Osteoblast (primary cell): ENCODE measurements around the gene LCP1. TPM values are rescaled to one million over a fixed set of nuclear protein-coding genes. Genes with fewer than 3 reads are reported as not detected.

Experiments
- DNase-seq: peaks from one replicate; pipeline ENCODE4 v3.0.0; 2011; ENCODE audit warnings: low spot score, mixed read lengths; ENCODE audit not compliant: insufficient read length; ENCODE audit errors: missing footprints
- H2AFZ ChIP-seq: 2 replicates; pipeline ENCODE4 v1.6.0; 2011; ENCODE audit warnings: mild to moderate bottlenecking, low read length
- H3K27ac ChIP-seq: 2 replicates; pipeline ENCODE4 v1.5.1; 2011; ENCODE audit warnings: mild to moderate bottlenecking, low read depth, low read length, moderate library complexity
- H3K27me3 ChIP-seq: 2 replicates; pipeline ENCODE4 v1.6.0; 2012; ENCODE audit warnings: mild to moderate bottlenecking, control low read depth, inconsistent platforms, low read length, moderate library complexity; ENCODE audit not compliant: insufficient read depth
- H3K36me3 ChIP-seq: 2 replicates; pipeline ENCODE4 v1.5.1; 2011; ENCODE audit warnings: mild to moderate bottlenecking, low read length, control low read depth, moderate library complexity; ENCODE audit not compliant: insufficient read depth
- H3K4me1 ChIP-seq: 2 replicates; pipeline ENCODE4 v1.5.1; 2011; ENCODE audit warnings: mild to moderate bottlenecking, low read length, control low read depth, moderate library complexity; ENCODE audit not compliant: insufficient read depth
- H3K4me2 ChIP-seq: 2 replicates; pipeline ENCODE4 v1.6.0; 2011; ENCODE audit warnings: mild to moderate bottlenecking, low read length; ENCODE audit not compliant: insufficient read depth
- H3K4me3 ChIP-seq: fragments of 200-600 bp; sonication (generic); 3 replicates; pipeline ENCODE4 v1.5.1; 2012; ENCODE audit warnings: mild to moderate bottlenecking, low read length, inconsistent platforms; ENCODE audit not compliant: insufficient read depth
- H3K79me2 ChIP-seq: 2 replicates; pipeline ENCODE4 v1.6.0; 2012; ENCODE audit warnings: mild to moderate bottlenecking, low read length, control low read depth, inconsistent platforms; ENCODE audit not compliant: insufficient read depth
- H3K9me3 ChIP-seq: 2 replicates; pipeline ENCODE4 v1.5.1; 2011; ENCODE audit warnings: low read depth, low read length, control low read depth
- H4K20me1 ChIP-seq: 2 replicates; pipeline ENCODE4 v1.6.0; 2012; ENCODE audit warnings: mild to moderate bottlenecking, low read length, control low read depth; ENCODE audit not compliant: insufficient read depth
- total RNA-seq: library from RNA; depleted of rRNA; stranded (reverse); fragments of >200 nt; gene quantifications from 2 replicates; pipeline ENCODE4 v1.2.3, GENCODE V29; 2012
- TF ChIP-seq, protein P1 (sequence below): IDR thresholded peaks from 2 replicates; pipeline ENCODE4 v1.5.1; 2011; ENCODE audit warnings: mild to moderate bottlenecking, low read depth, low read length, moderate library complexity; ENCODE audit errors: extremely low read depth

The LCP1 gene
- total RNA-seq, 1 donor, result 1.4 TPM

- H3K27me3 ChIP-seq, result peaks cover 52% of the 10 kb centered on the region
- H3K27ac ChIP-seq, result no peak overlapping the region
- H2AFZ ChIP-seq, result no peak overlapping the region
- H3K4me3 ChIP-seq, result no peak overlapping the region
- H3K4me1 ChIP-seq, result no peaks in the 10 kb centered on the region
- H3K79me2 ChIP-seq, result no peaks in the 10 kb centered on the region
- DNase-seq, result no peak
- H3K36me3 ChIP-seq, result no peaks in the 10 kb centered on the region
- H3K9me3 ChIP-seq, result no peaks in the 10 kb centered on the region
- TF ChIP-seq, protein P1, sequence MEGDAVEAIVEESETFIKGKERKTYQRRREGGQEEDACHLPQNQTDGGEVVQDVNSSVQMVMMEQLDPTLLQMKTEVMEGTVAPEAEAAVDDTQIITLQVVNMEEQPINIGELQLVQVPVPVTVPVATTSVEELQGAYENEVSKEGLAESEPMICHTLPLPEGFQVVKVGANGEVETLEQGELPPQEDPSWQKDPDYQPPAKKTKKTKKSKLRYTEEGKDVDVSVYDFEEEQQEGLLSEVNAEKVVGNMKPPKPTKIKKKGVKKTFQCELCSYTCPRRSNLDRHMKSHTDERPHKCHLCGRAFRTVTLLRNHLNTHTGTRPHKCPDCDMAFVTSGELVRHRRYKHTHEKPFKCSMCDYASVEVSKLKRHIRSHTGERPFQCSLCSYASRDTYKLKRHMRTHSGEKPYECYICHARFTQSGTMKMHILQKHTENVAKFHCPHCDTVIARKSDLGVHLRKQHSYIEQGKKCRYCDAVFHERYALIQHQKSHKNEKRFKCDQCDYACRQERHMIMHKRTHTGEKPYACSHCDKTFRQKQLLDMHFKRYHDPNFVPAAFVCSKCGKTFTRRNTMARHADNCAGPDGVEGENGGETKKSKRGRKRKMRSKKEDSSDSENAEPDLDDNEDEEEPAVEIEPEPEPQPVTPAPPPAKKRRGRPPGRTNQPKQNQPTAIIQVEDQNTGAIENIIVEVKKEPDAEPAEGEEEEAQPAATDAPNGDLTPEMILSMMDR, result no peak
- H3K4me2 ChIP-seq, result no peak overlapping the region
- no peaks in the 10 kb centered on the region for H4K20me1 ChIP-seq
These were observed 47.5 kb downstream of the LCP1 start for GRCh38 chr13:46134494-46134893.

DNA sequence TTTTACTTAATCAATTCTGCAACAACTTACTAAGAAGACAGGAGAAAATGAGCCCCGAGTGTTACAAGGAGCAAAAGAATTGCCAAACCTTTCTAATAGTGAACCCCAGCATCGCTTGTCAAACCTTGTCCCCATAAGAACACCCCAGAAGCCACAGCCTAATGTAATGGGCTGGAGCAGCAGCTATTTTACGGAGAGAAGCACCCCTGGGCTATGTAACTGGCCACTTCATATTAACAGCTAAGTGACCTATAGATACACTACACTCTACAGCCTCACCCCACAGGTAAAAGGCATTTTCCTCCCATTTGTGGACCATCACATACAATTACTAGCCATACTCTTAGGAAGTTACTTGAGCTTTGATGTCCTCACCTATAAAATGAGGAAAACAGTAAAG is 49.9 kb downstream of the LCP1 start:
- DNase-seq, result no peak
- H3K27me3 ChIP-seq, result peaks cover 49% of the 10 kb centered on the region

DNA sequence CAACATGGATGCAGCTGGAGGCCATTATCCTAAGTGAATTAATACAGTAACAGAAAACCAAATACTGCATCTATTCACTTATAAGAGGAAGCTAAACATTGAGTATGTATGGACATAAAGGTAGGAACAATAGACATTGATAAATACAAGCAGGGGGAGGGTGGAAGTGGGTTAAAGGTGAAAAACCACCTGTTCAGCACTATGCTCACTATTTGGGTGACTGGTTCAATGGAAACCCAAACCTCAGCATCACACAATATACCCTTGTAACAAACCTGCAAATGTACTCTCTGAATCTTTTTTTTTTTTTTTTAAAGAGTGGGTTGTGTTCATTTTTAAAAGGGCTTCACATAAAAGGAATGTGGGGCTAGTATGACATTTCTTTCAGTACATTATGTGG is 50.3 kb downstream of the LCP1 start:
- Histone ChIP-seq H3K4me2 (no peak overlapping the region), H3K27me3 (peaks cover 45% of the 10 kb centered on the region), H4K20me1 (no peaks in the 10 kb centered on the region), H3K27ac (no peak overlapping the region), H3K9me3 (no peaks in the 10 kb centered on the region), H3K4me3 (no peak overlapping the region), H3K36me3 (no peaks in the 10 kb centered on the region), H3K4me1 (no peaks in the 10 kb centered on the region), H3K79me2 (no peaks in the 10 kb centered on the region), H2AFZ (no peak overlapping the region)
- TF ChIP-seq, protein P1, result no peak
- no peak for DNase-seq

More for the DNA sequence above, 49.9 kb downstream of the LCP1 start:
- H2AFZ ChIP-seq, result no peak overlapping the region
- no peaks in the 10 kb centered on the region for H3K9me3 ChIP-seq
- no peak overlapping the region for H3K4me3 ChIP-seq
- no peak overlapping the region for H3K4me2 ChIP-seq
- no peak overlapping the region for H3K27ac ChIP-seq
- no peaks in the 10 kb centered on the region for H3K4me1 ChIP-seq
- TF ChIP-seq, protein P1, result no peak
- H3K79me2 ChIP-seq, result no peaks in the 10 kb centered on the region
- H3K36me3 ChIP-seq, result no peaks in the 10 kb centered on the region
- no peaks in the 10 kb centered on the region for H4K20me1 ChIP-seq

GRCh38 chr13:46129955-46130618 is 51.9 kb downstream of the LCP1 start:
- Histone ChIP-seq H4K20me1 (no peaks in the 10 kb centered on the region), H2AFZ (no peak overlapping the region), H3K4me1 (no peaks in the 10 kb centered on the region), H3K9me3 (no peaks in the 10 kb centered on the region), H3K36me3 (no peaks in the 10 kb centered on the region), H3K4me2 (no peak overlapping the region), H3K4me3 (no peak overlapping the region), H3K27me3 (peaks cover 43% of the 10 kb centered on the region), H3K79me2 (no peaks in the 10 kb centered on the region), H3K27ac (no peak overlapping the region)
- TF ChIP-seq, protein P1, result no peak
- DNase-seq, result no peak
